Activated CD8-positive, alpha-beta T cell treated with anti-CD3 and anti-CD28 coated beads, Interleukin-2, amount 10 ng/mL, durations not matched to agents 7 days and 5 days (primary cell): ENCODE results near the gene CCDC110. TPM values are rescaled to one million over a fixed set of nuclear protein-coding genes. Genes with fewer than 3 reads are reported as not detected.
"Not testable (repeated sequence)": the region's sequence is repeated elsewhere in the genome, so short reads cannot be mapped to it uniquely, and the experiment has no call there.

Experiments used
- ATAC-seq: fragments of 150-1000 bp; cut with Tn5 transposase; one replicate; pipeline ENCODE4 v1.10.0; 2021; ENCODE audit warnings: moderate library complexity
- CTCF ChIA-PET: fragments of 350-600 bp; sonication (Branson Sonifier 250); formaldehyde crosslinking; loops from one replicate; lab custom pipeline; 2021; ENCODE audit warnings: antibody characterized with exemption; lab: Charles Lee
- POLR2A ChIA-PET: fragments of 350-600 bp; sonication (Branson Sonifier 250); formaldehyde crosslinking; loops from one replicate; lab custom pipeline; 2021; ENCODE audit warnings: antibody characterized with exemption; lab: Charles Lee
- DNase-seq: peaks from one replicate; pipeline ENCODE4 v3.0.0-alpha.2; 2020
- H3K27ac Mint-ChIP-seq: one replicate; pipeline ENCODE4 v1.8.0; 2021; ENCODE audit warnings: mild to moderate bottlenecking, mixed read lengths
- H3K27me3 Mint-ChIP-seq: one replicate; pipeline ENCODE4 v1.8.0; 2021; ENCODE audit warnings: low read depth, mixed read lengths
- H3K36me3 Mint-ChIP-seq: one replicate; pipeline ENCODE4 v1.8.0; 2021; ENCODE audit warnings: low read depth, mixed read lengths
- H3K4me1 Mint-ChIP-seq: one replicate; pipeline ENCODE4 v1.8.0; 2021; ENCODE audit warnings: low read depth, mixed read lengths
- H3K4me3 Mint-ChIP-seq: one replicate; pipeline ENCODE4 v1.8.0; 2021; ENCODE audit warnings: mild to moderate bottlenecking, mixed read lengths
- H3K9me3 Mint-ChIP-seq: one replicate; pipeline ENCODE4 v1.8.0; 2022; ENCODE audit warnings: mixed read lengths; ENCODE audit not compliant: insufficient read depth
- total RNA-seq, 2 experiments: library from RNA; stranded (reverse); gene quantifications; one replicate each; pipeline ENCODE4 v1.2.3, GENCODE V29; 2021

Gene CCDC110
- total RNA-seq: not detected

DNA sequence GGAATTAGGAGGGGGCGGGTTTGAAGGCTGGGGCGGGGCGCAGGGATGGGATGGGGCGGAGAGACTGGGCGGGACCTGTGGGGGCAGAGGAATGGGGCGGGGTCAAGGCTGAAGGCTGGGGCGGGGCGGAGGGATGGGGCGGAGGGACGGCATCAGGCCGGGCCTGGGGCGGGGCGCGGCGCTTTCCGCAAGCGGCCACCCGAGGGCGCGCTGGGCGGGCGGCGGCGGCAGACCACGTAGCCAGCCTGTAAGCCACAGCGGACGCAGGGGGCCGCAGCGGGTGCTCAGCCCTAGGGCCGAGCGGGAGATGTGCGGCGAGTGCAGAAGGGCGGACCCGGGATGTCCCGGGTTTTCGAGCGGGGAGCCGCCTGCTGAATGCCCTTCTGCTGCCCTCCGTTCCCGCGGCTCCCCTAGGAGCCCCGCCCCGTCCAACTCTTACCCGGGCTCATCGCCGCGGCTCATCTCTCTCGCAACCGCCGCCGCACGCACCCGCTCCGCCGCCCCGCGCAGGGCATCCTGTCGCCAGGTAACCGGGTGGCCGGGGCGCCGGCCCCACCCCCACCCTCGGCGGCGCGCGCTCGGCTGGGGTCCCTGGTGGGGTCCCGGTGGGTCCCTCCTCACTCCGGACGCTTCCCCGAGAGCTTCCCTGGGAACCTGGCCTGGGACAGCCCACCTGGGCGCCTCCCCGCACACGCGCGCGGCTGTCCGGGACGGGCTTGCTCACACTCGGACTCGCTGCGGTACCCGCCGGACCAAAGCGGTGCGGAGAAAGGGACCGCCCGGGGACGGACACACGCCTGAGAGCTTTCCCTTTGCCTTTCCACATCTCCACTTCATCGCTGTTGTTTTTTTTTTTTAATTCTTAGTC lies at the start of gene CCDC110:
TSS of gene CCDC110 (minus strand) at position 499 of the 868 bp plus-strand sequence. CDS start at position 449, 50 bp downstream.
- POLR2A ChIA-PET: no interaction called here
- Mint-ChIP-seq H3K36me3 (no peaks in the 10 kb centered on the region), H3K27ac (peak within 1 kb of the TSS; percentile 36), H3K27me3 (peaks cover 37% of the 10 kb centered on the region), H3K4me1 (peaks cover 8% of the 10 kb centered on the region), H3K9me3 (no peaks in the 10 kb centered on the region), H3K4me3 (peak within 1 kb of the TSS; percentile 73)
- CTCF ChIA-PET: interaction anchor here (1.0 to 2.3 kb wide), 2 partner anchors 127 to 139 kb away, joined by 3 to 8 read pairs; no protein-coding TSS in a partner anchor
- DNase-seq: peak; percentile 91
- peak; percentile 91 for ATAC-seq

DNA sequence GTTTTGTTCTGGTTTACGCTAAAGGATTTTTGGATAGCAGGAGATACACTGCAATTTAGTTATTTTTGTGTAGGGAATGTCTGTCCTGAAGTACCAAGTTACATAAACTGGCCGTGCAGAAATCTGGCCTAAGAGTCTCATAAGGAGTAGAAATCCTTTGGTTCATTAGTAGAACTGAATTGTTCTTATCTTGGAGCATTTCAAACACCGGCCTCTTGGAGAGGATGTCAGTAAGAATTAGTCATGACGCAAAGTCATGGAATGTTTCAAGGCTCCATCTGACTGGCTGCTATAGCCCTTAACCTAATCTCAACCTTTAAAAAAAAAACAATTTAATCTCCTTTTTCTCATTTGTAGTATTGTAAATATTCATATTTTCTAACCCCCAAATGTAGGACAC lies 48.6 kb upstream of the CCDC110 start:
- ChIA-PET POLR2A (no interaction called here), CTCF (no interaction called here)
- no peaks in the 10 kb centered on the region for H3K4me1 Mint-ChIP-seq
- no peaks in the 10 kb centered on the region for H3K36me3 Mint-ChIP-seq
- H3K27ac Mint-ChIP-seq: no peak overlapping the region
- no peak for ATAC-seq
- H3K27me3 Mint-ChIP-seq: peaks cover 32% of the 10 kb centered on the region
- no peaks in the 10 kb centered on the region for H3K9me3 Mint-ChIP-seq
- no peak overlapping the region for H3K4me3 Mint-ChIP-seq
- no peak for DNase-seq

DNA sequence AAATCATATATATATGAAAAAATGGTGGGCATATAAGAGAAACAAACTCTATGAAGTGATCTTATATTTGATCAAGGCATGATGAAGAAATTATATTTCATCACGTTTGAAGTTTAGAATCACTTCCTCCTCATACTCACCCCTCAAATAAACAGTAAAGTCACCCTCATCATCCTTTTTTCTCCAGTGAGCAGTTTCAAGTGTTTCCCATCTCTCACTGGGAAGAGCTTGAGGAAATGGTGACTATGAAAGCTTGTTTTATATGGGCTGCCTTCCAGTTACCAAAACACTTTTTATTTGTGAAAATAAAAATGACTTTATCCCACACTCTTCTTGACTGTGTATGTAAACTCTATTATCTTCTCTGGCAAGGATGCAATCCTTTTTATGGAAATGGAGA lies 47.0 kb upstream of the CCDC110 start:
- no peak for DNase-seq
- Mint-ChIP-seq H3K9me3 (no peaks in the 10 kb centered on the region), H3K4me1 (peaks cover 4% of the 10 kb centered on the region), H3K27me3 (peaks cover 41% of the 10 kb centered on the region), H3K36me3 (no peaks in the 10 kb centered on the region), H3K4me3 (no peak overlapping the region), H3K27ac (no peak overlapping the region)
- ChIA-PET POLR2A (interaction anchor here (0.5 kb wide), 1 partner anchor 17 kb away, joined by 3 read pairs; the partner anchor contains the start of gene PDLIM3), CTCF (no interaction called here)
- no peak for ATAC-seq

DNA sequence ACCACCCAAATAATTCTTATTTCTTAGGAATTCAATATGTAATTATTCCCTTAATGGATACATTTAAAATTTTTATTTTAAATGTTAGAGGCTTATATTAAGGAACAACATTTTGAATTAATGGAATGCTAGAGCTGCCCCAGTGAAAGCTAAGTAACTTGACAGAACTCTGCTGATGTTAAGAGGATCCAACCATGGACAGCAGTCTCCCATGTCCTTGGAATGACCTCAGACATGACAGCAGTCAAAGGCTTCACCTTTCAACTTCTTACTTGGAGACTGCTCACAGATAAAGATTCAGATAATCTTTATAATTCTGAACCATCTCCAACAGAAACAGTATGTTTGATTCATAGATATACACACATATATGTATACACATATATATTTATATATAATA lies 46.5 kb upstream of the CCDC110 start:
- Mint-ChIP-seq H3K4me1 (peaks cover 7% of the 10 kb centered on the region), H3K9me3 (no peaks in the 10 kb centered on the region), H3K27me3 (peaks cover 42% of the 10 kb centered on the region), H3K36me3 (no peaks in the 10 kb centered on the region), H3K27ac (no peak overlapping the region), H3K4me3 (no peak overlapping the region)
- ATAC-seq: no peak
- ChIA-PET CTCF (no interaction called here), POLR2A (no interaction called here)
- no peak for DNase-seq

DNA sequence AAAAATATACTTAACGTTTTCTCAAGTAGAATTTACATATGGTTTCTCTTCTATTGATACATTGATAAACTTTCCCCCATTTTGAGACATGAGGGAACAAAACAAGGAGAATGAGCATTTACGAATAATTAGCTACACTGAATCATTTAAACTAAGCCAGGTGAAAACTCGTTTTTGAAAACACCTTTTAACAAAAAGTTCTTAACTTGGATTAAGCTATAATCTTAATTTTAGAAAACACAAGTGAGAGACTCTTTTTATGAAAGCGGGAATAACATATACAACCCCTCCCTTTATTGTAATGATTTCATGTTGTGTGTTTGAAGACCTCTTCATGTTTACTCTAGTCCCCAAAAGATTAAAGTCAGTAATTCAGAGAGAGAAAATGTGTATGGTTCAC lies 43.7 kb upstream of the CCDC110 start:
- Mint-ChIP-seq H3K4me1 (peaks cover 11% of the 10 kb centered on the region), H3K9me3 (no peaks in the 10 kb centered on the region), H3K36me3 (no peaks in the 10 kb centered on the region), H3K27ac (no peak overlapping the region), H3K4me3 (no peak overlapping the region), H3K27me3 (peaks cover 53% of the 10 kb centered on the region)
- no peak for ATAC-seq
- ChIA-PET CTCF (interaction anchor here (1.1 kb wide), 1 partner anchor 82 kb away, joined by 7 read pairs; no protein-coding TSS in a partner anchor), POLR2A (interaction anchor here (0.7 kb wide), 1 partner anchor 21 kb away, joined by 3 read pairs; no protein-coding TSS in a partner anchor)
- DNase-seq: no peak

DNA sequence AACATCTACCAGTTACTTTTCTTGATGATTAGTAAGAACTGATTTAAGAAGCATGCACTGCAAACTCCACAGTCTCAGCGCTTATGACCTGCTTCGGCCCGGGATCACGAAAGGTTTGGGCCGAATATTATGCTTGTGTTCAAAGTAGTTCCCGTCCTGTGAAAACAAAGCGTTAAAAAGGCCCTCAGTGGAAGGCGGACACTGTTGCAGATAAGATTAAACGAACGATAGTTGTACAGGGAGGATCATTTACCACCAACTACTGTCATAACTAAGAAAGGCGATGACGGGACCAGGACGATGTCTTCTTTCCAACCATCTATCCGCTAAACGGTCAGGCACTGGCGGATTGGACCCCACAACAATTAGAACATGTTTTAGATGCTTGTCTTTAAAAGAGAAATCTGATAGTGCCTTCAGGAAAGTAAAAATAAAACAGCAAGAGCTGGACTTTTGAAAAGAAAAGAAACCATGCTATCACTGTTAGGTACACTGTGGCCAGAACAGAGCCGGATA lies 42.7 kb upstream of the CCDC110 start:
- H3K4me1 Mint-ChIP-seq: peaks cover 11% of the 10 kb centered on the region
- POLR2A ChIA-PET: interaction anchor here (0.7 kb wide), 1 partner anchor 22 kb away, joined by 3 read pairs; no protein-coding TSS in a partner anchor
- no peak overlapping the region for H3K27ac Mint-ChIP-seq
- H3K27me3 Mint-ChIP-seq: peaks cover 60% of the 10 kb centered on the region
- ATAC-seq (no peak), DNase-seq (no peak)
- no peaks in the 10 kb centered on the region for H3K9me3 Mint-ChIP-seq
- CTCF ChIA-PET: interaction anchor here (1.1 kb wide), 1 partner anchor 83 kb away, joined by 7 read pairs; no protein-coding TSS in a partner anchor
- H3K4me3 Mint-ChIP-seq: no peak overlapping the region
- no peaks in the 10 kb centered on the region for H3K36me3 Mint-ChIP-seq

DNA sequence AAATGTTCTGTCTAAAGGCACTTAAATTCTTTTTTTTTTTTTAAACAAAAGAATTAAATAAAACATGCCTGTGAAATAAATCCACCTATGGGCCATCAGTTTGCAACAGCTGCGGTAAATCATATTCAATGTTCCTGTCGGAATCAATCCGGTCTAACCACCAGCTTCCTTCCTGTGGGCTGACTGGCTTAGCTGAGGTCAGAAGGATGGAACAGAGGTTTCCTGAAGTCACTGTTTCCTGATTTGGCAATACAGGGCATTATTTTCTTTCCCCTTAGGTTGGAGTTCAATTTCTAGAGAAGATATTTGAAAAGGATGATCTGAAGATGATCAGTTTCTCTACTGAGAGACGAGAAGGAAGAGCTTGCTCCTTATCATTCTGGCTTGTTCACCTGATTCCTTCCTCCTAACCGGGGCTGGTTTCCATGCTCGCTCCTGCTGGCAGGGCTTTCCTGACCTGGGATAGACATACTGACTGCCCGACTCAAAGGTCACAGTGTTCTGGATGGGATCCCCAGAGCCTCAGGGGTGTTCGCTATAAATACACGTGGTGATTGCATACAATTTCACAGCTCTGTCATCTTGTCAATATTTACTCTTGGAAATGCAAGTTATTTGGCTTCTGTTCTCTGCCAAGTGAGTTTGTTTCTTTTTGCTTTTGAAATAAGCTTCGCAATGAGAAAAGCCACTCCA lies 42.1 kb upstream of the CCDC110 start:
- no peak for DNase-seq
- no peaks in the 10 kb centered on the region for H3K9me3 Mint-ChIP-seq
- POLR2A ChIA-PET: no interaction called here
- no peaks in the 10 kb centered on the region for H3K36me3 Mint-ChIP-seq
- CTCF ChIA-PET: no interaction called here
- peaks cover 59% of the 10 kb centered on the region for H3K27me3 Mint-ChIP-seq
- no peak overlapping the region for H3K27ac Mint-ChIP-seq
- H3K4me1 Mint-ChIP-seq: peaks cover 11% of the 10 kb centered on the region
- ATAC-seq: peak; percentile 42
- no peak overlapping the region for H3K4me3 Mint-ChIP-seq

GRCh38 chr4:185512516-185512915 lies 41.0 kb upstream of the CCDC110 start:
- DNase-seq (no peak), ATAC-seq (no peak)
- Mint-ChIP-seq H3K27ac (no peak overlapping the region), H3K36me3 (no peaks in the 10 kb centered on the region), H3K27me3 (peaks cover 65% of the 10 kb centered on the region), H3K4me3 (no peak overlapping the region), H3K4me1 (peaks cover 11% of the 10 kb centered on the region), H3K9me3 (no peaks in the 10 kb centered on the region)
- ChIA-PET CTCF (no interaction called here), POLR2A (no interaction called here)

DNA sequence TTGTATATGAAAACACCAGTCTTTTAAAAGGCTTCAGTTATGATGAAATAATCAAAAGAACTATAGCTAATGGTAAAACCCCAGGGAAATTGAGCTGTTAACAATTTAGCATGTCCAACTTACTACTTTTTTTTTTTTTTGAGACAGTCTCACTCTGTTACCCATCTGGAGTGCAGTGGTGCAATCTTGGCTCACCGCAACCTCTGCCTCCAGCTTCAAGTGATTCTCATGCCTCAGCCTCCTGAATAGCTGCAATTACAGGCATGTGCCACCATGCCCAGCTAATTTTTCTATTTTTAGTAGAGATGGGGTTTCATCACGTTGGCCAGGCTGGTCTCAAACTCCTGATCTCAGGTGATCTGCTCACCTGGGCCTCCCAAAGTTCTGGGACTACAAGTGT lies 39.7 kb upstream of the CCDC110 start:
- H3K4me3 Mint-ChIP-seq, POLR2A ChIA-PET, CTCF ChIA-PET, DNase-seq, ATAC-seq, H3K9me3 Mint-ChIP-seq, H3K36me3 Mint-ChIP-seq, H3K27ac Mint-ChIP-seq: not testable (repeated sequence)
- peaks cover 11% of the 10 kb centered on the region for H3K4me1 Mint-ChIP-seq
- H3K27me3 Mint-ChIP-seq: peaks cover 63% of the 10 kb centered on the region

DNA sequence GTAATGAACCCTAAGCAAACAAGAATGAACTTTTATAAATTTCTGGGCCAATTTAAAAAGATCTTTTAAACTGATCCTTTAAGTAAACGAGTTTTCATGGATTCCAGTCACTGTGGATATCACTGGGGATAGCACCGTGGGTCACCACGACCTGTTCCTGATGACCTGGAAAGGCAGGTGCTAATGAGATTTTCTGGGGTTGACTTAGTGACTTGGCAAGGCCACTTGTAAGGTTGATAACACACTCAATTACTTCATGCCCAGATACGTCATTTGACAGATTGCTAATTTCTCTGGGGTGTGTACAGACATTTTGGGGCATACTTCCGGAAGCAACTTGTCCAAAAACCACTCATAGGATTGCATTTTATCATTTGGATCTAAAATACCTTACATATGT lies 39.3 kb upstream of the CCDC110 start:
- Mint-ChIP-seq H3K36me3 (no peaks in the 10 kb centered on the region), H3K27me3 (peaks cover 67% of the 10 kb centered on the region), H3K27ac (no peak overlapping the region), H3K4me3 (no peak overlapping the region), H3K9me3 (no peaks in the 10 kb centered on the region), H3K4me1 (peaks cover 11% of the 10 kb centered on the region)
- ChIA-PET POLR2A (no interaction called here), CTCF (no interaction called here)
- DNase-seq: no peak
- no peak for ATAC-seq

GRCh38 chr4:185508181-185508580 lies 36.6 kb upstream of the CCDC110 start:
- Mint-ChIP-seq H3K36me3 (no peaks in the 10 kb centered on the region), H3K4me3 (no peak overlapping the region), H3K4me1 (peaks cover 5% of the 10 kb centered on the region), H3K9me3 (no peaks in the 10 kb centered on the region), H3K27me3 (peaks cover 52% of the 10 kb centered on the region), H3K27ac (no peak overlapping the region)
- ChIA-PET POLR2A (no interaction called here), CTCF (no interaction called here)
- DNase-seq (no peak), ATAC-seq (no peak)

DNA sequence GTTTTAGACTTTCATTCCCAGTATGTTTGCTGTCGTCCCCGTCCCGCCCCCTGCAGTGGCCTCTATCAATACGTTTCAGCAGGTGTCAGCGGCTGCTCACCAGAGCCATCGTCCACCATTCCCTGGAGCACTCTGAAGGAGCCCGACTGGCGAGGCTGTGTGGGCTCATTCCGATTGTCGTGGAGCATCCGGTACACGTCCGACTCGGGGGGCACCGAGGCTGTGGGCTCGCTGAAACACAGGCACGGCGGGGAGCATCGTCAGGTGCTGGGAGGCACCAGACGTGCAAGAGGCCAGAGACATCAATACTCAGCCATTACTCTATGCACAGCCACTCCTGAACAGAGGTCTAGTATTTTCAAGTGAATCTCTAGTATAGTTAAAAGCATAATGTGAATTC lies 34.9 kb upstream of the CCDC110 start:
- H3K4me1 Mint-ChIP-seq: no peaks in the 10 kb centered on the region
- POLR2A ChIA-PET: no interaction called here
- ATAC-seq: no peak
- CTCF ChIA-PET: no interaction called here
- peaks cover 43% of the 10 kb centered on the region for H3K27me3 Mint-ChIP-seq
- DNase-seq: no peak
- H3K9me3 Mint-ChIP-seq: no peaks in the 10 kb centered on the region
- no peak overlapping the region for H3K27ac Mint-ChIP-seq
- H3K36me3 Mint-ChIP-seq: no peaks in the 10 kb centered on the region
- no peak overlapping the region for H3K4me3 Mint-ChIP-seq
